HG03565 (cell line): ENCODE results near the gene FBXO28.
"Not testable (repeated sequence)": the region's sequence is repeated elsewhere in the genome, so short reads cannot be mapped to it uniquely, and the experiment has no call there.

Experiments used
- ATAC-seq: cut with Tn5 transposase; IDR thresholded peaks from one replicate; pipeline ENCODE4 v1.9.1; 2021; ENCODE audit warnings: mild to moderate bottlenecking, moderate library complexity; ENCODE audit not compliant: unreplicated experiment

The FBXO28 gene

GRCh38 chr1:224113918-224114786, at the start of gene FBXO28:
FBXO28 (plus strand) TSS chr1:224114111; CDS start chr1:224114130, 19 bp downstream.
- peak; percentile 92 for ATAC-seq

GRCh38 chr1:224064150-224064549, 49.8 kb upstream of the FBXO28 start:
- no peak for ATAC-seq

GRCh38 chr1:224065455-224065854, 48.5 kb upstream of the FBXO28 start:
- ATAC-seq = no peak

- no peak for ATAC-seq
Observed at GRCh38 chr1:224067207-224067606, 46.7 kb upstream of the FBXO28 start.

GRCh38 chr1:224067621-224068457, 46.1 kb upstream of the FBXO28 start:
- no peak for ATAC-seq

- ATAC-seq = no peak
Observed at GRCh38 chr1:224068458-224069072, 45.3 kb upstream of the FBXO28 start.

- no peak for ATAC-seq
Observed at GRCh38 chr1:224069138-224069537, 44.8 kb upstream of the FBXO28 start.

GRCh38 chr1:224070521-224070920, 43.4 kb upstream of the FBXO28 start:
- no peak for ATAC-seq

GRCh38 chr1:224076407-224076806, 37.5 kb upstream of the FBXO28 start:
- no peak for ATAC-seq

- not testable (repeated sequence) for ATAC-seq
Observed at GRCh38 chr1:224079644-224080043, 34.3 kb upstream of the FBXO28 start.

- ATAC-seq = no peak
Observed at GRCh38 chr1:224080115-224080774, 33.7 kb upstream of the FBXO28 start.

- no peak for ATAC-seq
Observed at GRCh38 chr1:224081604-224082003, 32.3 kb upstream of the FBXO28 start.

- ATAC-seq = no peak
Observed at GRCh38 chr1:224082146-224082545, 31.8 kb upstream of the FBXO28 start.

GRCh38 chr1:224084867-224085266, 29.0 kb upstream of the FBXO28 start:
- ATAC-seq = no peak

- no peak for ATAC-seq
Observed at GRCh38 chr1:224085421-224086108, 28.3 kb upstream of the FBXO28 start.

- no peak for ATAC-seq
Observed at GRCh38 chr1:224087286-224087794, 26.6 kb upstream of the FBXO28 start.

GRCh38 chr1:224089583-224089982, 24.3 kb upstream of the FBXO28 start:
- ATAC-seq = no peak

GRCh38 chr1:224090116-224090515, 23.8 kb upstream of the FBXO28 start:
- ATAC-seq = no peak

- ATAC-seq = no peak
Observed at GRCh38 chr1:224092111-224092510, 21.8 kb upstream of the FBXO28 start.

GRCh38 chr1:224092601-224093000, 21.3 kb upstream of the FBXO28 start:
- ATAC-seq = no peak
